Measurements from ENCODE around the gene KLF4.

KLF4 gene

DNA sequence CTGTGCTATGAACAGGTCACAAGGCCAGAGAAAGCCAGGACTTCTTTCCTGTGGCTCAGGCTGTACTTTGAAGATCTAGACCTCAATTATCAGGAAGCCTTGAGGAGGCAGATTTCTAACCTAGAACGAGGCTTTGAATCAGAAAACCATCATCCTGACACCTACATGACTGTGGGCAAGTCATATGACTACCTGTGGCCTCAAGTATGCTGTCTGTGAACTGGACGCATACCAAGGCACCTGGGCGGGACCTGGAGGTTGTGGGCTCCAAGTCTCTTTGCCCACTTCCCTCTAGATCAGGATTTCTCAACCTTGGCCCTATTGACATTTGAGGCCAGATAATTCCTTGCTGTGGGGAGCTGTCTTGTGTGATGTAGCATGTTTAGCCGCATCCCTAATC is 42.5 kb downstream of the KLF4 start:
- no peak for DNase-seq

DNA sequence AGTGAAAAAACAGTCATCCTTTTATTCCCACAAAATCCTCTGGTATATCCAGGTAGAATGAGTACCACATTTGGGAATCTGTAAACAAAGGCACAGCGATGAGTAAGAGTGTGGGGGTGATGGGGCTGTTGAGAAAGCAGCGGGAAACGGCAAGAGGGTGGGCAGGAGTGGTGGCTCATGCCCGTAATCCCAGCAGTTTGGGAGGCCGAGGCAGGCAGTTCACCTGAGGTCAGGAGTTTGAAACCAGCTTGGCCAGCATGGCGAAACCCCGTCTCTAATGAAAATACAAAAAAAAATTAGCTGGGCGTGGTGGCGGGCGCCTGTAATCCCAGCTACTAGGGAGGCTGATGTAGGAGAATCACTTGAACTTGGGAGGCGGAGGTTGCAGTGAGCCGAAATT is 43.1 kb downstream of the KLF4 start:
- DNase-seq = no peak

DNA sequence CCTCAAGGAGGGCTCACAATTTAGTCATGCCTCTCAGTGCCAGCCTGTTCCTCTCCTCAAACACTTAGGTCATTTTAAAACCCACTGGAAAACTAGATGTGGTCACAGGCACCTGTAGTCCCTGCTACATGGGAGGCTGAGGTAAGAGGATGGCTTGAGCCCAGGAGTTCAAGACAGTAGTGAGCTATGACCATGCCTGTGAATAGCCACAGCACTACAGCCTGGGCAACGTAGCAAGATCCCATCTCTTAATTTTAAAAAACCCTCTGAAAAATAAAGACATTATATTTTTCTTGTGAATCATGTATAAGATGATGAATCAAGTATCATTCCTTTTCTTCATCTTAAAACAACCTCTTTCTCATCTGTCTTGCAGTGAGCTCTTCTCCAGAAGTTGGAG is 45.8 kb downstream of the KLF4 start:
- DNase-seq = no peak

DNA sequence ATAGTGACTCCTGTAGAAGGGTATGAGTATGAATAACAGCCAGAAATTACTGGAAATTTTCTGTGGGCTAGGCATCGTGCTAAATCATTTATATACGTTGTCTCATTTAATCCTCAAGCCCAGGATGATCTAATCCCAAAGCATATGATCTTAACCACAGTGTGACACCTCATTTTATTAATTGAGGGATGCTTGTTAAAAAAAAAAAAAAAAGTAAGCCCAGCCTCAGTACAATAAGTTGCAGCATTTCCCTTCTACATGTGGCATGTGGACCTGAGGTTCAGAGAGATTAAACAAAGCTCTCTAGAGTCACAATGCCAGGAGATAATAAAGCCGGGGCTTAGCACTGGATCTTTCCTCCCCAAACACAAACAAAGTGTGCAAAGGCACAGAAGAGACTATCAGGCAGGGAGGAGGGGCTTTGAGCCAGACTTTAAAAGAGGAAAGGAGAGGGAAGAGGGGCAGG is 49.5 kb downstream of the KLF4 start:
- no peak for DNase-seq

DNA sequence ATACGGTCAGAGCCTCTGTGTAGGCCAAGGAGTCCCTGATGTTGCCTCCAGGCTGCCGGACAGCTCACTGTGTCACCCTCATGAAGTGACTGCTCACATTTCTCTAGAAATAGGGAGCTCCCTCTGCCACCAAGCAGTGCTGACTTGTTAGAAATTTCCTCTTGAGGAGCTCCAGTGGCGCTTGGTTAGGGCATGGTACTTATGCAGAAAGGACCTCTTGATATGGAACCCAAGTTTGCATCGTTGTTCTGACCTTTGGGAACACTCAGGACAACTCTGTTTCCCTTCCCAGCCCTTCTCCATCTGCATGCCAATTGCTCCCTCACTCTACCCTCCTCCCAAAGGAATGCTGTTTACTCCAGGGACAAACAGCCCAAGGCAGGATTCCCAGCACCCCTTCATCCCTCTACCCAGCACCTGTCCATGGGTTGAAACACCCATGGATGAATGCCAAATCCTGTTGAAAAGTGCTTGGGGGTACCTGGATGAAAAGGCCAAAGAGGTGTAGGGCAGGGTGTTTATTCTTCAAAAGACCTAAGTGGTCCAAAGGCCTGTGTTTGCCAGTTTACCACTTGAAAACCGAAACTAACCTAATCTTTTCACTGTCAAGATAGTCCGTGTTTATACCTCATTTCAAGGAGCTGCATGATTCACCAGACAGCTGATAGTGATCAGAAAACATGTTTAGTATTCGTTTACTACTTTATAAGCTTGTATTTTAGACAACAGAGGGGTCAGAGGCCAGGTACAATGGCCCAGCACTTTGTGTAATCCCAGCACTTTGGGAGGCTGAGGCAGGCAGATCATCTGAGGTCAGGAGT is 51.1 kb downstream of the KLF4 start:
- DNase-seq = no peak

DNA sequence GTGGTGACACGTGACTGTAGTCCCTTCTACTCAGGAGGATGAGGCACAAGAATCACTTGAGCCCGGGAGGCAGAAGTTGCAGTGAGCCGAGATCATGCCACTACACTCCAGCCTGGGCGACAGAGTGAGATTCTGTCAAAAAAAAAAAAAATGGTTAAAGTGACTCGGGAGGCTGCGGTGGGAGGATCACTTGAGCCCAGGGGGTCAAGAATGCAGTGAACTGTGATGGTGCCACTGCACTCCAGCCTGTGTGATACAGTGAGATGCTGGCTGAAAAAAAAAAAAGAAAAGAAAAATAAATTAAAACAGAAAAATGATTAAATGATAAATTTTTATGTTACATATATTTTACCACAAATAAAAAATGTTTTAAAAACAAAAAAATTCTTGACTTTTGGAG is 51.9 kb downstream of the KLF4 start:
- no peak for DNase-seq

DNA sequence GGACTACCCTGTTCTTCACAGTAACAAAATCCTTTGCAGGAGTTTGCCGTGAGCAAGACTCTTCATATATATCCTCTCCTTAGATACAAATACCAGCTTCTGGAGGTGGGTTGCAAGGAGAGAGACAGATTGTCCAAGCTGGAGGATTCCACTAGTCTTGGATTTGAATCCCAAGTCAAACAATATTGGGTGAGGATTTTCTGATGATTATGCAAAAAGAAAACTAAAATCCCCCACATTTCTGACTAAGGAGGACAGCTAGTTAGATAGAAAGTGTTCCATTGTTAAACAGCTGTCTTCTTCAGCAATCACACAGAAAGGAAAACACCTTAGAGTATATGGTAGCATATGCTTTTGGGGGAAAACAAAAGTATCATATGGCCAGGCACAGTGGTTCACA is 54.2 kb downstream of the KLF4 start:
- DNase-seq = no peak

Measured in RPMI8226 (cell line).